Coronary artery (tissue), 2 donors: Measurements from ENCODE around the gene CSAD.

Source experiments
- DNase-seq: peaks from one replicate; pipeline ENCODE4 v3.0.0-alpha.2; 2017; ENCODE audit warnings: low spot score
- H3K27ac ChIP-seq, 2 donors: fragments of 200-600 bp; sonication (generic); one replicate each; pipeline ENCODE4 v1.5.1; 2016 to 2019
- H3K4me3 ChIP-seq: fragments of 200-600 bp; sonication (generic); 2 replicates; pipeline ENCODE4 v1.5.1; 2016; ENCODE audit warnings: mild to moderate bottlenecking, moderate library complexity
- TF ChIP-seq, protein P1 (sequence below): fragments of 200-600 bp; sonication (generic); IDR thresholded peaks from one replicate; pipeline ENCODE4 v1.5.1; 2019; ENCODE audit warnings: antibody characterized with exemption

The CSAD gene

DNA sequence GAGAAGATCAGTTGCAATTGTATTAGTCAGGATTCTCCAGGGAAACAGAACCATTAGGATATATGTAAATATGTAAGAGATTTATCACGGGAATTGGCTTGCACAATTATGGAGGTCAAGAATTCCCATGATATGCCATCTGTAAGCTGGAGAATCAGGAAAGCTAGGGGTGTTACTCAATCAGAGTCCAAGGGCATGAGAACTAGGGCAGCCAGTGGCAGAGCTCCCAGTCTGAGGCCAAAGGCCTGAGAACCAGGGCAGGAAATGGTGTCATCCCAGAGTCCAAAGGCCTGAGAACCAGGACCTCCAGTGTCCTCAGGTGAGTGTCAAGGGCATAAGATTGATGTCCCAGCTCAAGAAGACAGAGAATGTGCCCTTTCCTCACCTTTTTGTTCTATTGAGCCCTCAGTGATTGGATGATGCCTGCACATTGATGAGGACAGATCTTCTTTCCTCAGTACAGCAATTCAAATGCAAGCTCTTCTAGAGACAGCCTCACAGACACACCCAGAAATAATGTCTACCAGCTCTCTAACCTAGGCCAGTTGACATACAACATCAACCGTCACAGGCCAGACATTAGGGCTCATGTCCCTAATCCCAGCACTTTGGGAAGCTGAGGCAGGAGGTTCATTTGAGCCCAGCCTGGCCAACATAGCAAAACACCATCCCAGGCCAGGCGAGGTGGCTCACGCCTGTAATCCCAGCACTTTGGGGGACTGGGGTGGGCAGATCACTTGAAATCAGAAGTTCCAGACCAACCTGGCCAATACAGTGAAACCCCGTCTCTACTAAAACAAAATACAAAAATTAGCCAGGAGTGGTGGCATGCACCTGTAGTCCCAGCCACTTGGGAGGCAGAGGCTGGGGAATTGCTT is 35.1 kb downstream of the CSAD start:
- H3K27ac ChIP-seq = no peak overlapping the region
- TF ChIP-seq, protein P1, sequence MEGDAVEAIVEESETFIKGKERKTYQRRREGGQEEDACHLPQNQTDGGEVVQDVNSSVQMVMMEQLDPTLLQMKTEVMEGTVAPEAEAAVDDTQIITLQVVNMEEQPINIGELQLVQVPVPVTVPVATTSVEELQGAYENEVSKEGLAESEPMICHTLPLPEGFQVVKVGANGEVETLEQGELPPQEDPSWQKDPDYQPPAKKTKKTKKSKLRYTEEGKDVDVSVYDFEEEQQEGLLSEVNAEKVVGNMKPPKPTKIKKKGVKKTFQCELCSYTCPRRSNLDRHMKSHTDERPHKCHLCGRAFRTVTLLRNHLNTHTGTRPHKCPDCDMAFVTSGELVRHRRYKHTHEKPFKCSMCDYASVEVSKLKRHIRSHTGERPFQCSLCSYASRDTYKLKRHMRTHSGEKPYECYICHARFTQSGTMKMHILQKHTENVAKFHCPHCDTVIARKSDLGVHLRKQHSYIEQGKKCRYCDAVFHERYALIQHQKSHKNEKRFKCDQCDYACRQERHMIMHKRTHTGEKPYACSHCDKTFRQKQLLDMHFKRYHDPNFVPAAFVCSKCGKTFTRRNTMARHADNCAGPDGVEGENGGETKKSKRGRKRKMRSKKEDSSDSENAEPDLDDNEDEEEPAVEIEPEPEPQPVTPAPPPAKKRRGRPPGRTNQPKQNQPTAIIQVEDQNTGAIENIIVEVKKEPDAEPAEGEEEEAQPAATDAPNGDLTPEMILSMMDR = no peak

DNA sequence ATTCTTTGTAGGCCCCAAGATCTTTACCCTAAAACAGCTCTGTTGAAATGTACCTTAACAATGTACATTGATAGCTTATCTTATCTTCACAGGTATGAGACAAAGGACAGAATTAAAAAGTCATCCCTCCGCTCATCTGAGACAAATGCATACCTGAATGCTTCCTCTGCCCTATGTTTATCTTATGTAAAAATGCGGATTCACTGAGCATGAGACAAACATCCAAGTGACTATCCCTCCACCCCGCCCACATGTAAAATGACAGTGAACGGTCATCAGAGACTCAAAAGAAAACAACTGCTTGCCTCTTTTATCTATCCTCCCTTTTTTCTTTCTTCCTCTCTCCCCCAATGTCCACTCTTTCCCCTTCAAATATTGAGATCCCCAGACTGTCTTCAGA is 37.4 kb downstream of the CSAD start:
- TF ChIP-seq, protein P1 = no peak

More for the DNA sequence above, 35.1 kb downstream of the CSAD start:
- no peak overlapping the region for H3K4me3 ChIP-seq
- DNase-seq = no peak

DNA sequence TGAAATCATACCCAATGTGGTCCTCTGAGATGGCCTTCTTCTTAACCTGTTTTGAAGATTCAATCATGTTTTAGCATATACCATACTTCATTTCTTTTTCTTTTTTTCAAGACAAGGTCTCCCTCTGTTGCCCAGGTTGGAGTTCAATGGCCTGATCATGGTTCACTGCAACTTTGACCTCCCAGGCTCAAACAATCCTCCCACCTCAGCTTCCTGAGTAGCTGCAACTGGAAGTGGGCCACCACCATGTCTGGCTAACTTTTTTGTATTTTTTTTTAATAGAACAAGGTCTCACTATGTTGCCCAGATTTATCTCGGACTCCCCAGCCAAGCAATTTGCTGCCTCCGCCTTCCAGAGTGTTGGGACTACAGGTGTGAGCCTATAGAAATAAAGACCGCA is 47.0 kb downstream of the CSAD start:
- TF ChIP-seq, protein P1 = no peak
- Histone ChIP-seq H3K27ac (no peak overlapping the region), H3K4me3 (no peak overlapping the region)
- DNase-seq = no peak

More for the DNA sequence above, 37.4 kb downstream of the CSAD start:
- no peak overlapping the region for H3K27ac ChIP-seq
- DNase-seq = no peak
- no peak overlapping the region for H3K4me3 ChIP-seq

DNA sequence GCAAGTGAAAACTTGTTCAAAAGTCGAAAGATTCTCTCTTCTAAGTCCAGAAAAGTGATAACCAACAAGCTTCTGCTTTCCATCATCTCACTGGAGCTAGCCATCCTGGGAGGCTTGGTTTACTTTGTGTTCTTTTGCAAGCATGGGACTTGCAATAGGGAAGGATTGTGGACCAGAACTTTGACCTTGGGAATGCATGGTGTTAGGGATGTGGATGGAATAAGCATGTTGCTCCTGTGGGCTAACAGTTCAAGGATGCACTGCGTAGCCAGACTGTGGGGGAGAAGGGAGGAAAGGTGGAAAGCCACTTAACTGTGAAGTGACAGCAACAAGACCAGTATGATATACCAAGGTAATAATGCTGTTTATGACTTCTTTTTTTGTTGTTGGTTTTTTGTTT is 48.9 kb downstream of the CSAD start:
- TF ChIP-seq, protein P1 = no peak
- Histone ChIP-seq H3K4me3 (no peak overlapping the region), H3K27ac (no peak overlapping the region)
- DNase-seq = no peak

DNA sequence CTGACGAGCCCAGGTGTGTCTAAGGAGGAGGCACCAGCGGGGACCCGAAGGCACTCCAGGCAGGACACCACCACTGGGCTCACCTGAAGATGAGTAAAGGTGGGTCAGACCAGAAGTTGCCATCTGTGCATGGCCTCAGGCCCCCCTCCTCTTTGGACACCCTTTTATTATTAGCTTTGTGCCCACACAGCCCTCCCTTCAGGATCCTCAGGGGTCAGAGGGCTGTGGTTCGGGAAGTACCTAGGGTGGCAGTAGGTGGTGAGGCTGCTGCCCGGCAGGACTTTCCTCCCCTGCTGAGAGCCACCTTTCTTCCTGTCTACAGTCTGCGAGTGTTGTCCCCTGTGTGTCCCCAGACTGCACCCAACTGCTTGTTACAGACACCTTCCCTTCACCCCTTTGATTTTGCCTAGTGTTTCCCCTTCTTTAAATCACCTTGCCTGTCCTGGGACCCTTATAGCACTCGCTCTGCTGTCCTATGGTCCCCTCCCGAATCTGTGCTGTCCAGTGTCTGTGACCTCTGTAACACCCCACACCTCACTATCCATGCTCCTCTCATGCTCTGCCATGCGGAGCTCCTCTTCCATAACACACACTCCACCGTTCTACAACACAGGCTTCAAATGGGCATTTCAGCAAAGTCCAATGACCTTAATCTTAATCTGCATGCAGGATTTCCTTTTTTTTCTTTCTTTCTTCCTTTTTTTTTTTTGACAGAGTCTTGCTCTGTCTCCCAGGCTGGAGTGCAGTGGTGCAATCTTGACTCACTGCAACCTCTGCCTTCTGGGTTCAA is 51.8 kb downstream of the CSAD start:
- Histone ChIP-seq H3K27ac (no peak overlapping the region), H3K4me3 (no peak overlapping the region)
- no peak for DNase-seq
- TF ChIP-seq, protein P1 = no peak

DNA sequence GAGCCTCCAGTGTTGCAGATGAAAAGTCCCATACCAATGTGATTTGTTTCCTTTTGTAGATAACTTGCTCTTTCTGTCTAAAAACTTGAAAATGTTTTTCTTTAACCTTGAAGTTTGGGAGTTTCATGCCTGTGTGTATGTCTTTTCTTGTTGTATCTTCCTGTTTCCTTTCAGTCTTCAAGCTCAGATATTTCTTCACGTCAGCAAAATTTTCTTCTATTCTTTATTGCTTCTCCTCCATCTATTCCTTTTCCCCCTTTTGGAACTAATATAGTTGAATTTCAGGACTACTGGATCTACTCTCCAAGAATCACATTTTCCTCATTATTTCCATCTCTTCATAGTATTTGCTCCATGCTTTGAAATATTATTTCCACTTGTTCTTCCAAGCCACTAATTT is 53.6 kb downstream of the CSAD start:
- DNase-seq = no peak
- no peak overlapping the region for H3K4me3 ChIP-seq
- TF ChIP-seq, protein P1 = no peak
- no peak overlapping the region for H3K27ac ChIP-seq
